Tibial nerve (tissue), 4 donors: Measurements from ENCODE around the gene PAFAH1B2. TPM values are rescaled to one million over a fixed set of nuclear protein-coding genes. Genes with fewer than 3 reads are reported as not detected.

Experiments
- DNase-seq, 2 donors: peaks; one replicate each; pipeline ENCODE4 v3.0.0-alpha.2; 2019; ENCODE audit warnings: low spot score in 2 of 2
- H3K27ac ChIP-seq, 4 donors: fragments of 200-600 bp; sonication (generic) in 3 of 4; one replicate each; pipeline ENCODE4 v1.5.1; 2017 to 2019; ENCODE audit warnings: mild to moderate bottlenecking in 1 of 4
- H3K27me3 ChIP-seq, 2 donors: fragments of 200-600 bp; sonication (generic) in 1 of 2; one replicate each; pipeline versions ENCODE4 v1.5.1 to v1.6.0; 2017 to 2019
- H3K36me3 ChIP-seq, 3 donors: fragments of 200-600 bp; sonication (generic); one replicate each; pipeline ENCODE4 v1.5.1; 2018 to 2019
- H3K4me1 ChIP-seq, 4 donors: fragments of 200-600 bp; sonication (generic) in 3 of 4; one replicate each; pipeline ENCODE4 v1.5.1; 2017 to 2019
- H3K4me3 ChIP-seq, 4 donors: fragments of 200-600 bp; sonication (generic) in 3 of 4; one replicate each; pipeline ENCODE4 v1.5.1; 2017 to 2019; ENCODE audit warnings: mild to moderate bottlenecking in 1 of 4, moderate library complexity in 1 of 4
- H3K9me3 ChIP-seq, 4 donors: fragments of 200-600 bp; sonication (generic) in 3 of 4; one replicate each; pipeline ENCODE4 v1.5.1; 2017 to 2019
- CTCF ChIP-seq, 5 experiments: fragments of 200-600 bp in 3 of 5; fragments of 450-650 bp in 2 of 5; sonication (generic) in 3 of 5; IDR thresholded peaks; one replicate each; pipeline ENCODE4 v1.5.1; 2016 to 2019; ENCODE audit warnings: antibody characterized with exemption in 5 of 5, mild to moderate bottlenecking in 3 of 5, moderate library complexity in 2 of 5
- EP300 ChIP-seq, 2 donors: sonication (generic); formaldehyde crosslinking; IDR thresholded peaks; one replicate each; pipeline ENCODE4 v1.6.1; 2017; ENCODE audit warnings: antibody characterized with exemption in 2 of 2, mild to moderate bottlenecking in 1 of 2
- POLR2A ChIP-seq, 2 donors: fragments of 450-650 bp; IDR thresholded peaks; one replicate each; pipeline ENCODE4 v1.6.1; 2017; ENCODE audit warnings: antibody characterized with exemption in 2 of 2, mild to moderate bottlenecking in 2 of 2, moderate library complexity in 2 of 2
- WGBS, 2 donors: methylation state at CpG; one replicate each; pipeline ENCODE4 v1.1.5; 2018; 5-methylcytosine and 5-hydroxymethylcytosine counted together
- total RNA-seq, 4 donors: library from RNA; depleted of rRNA; stranded (reverse); fragments of >200 nt; gene quantifications; one replicate each; pipeline ENCODE4 v1.1.0, GENCODE V29; 2016

Gene PAFAH1B2
- total RNA-seq, 4 donors from 2014 or later: 96.9 to 125 (median 109) TPM

GRCh38 chr11:117194267-117194666 lies 50.2 kb downstream of the PAFAH1B2 start:
- peaks cover 0 to 17% (median 13%) of the 10 kb centered on the region in 4 donors for H3K4me1 ChIP-seq
- DNase-seq: no peak
- TF ChIP-seq CTCF (IDR thresholded peaks at IDR 0.05): no peak
- no peak for TF ChIP-seq EP300 (IDR thresholded peaks at IDR 0.05)
- no peak for TF ChIP-seq POLR2A (IDR thresholded peaks at IDR 0.05)
- H3K4me3 ChIP-seq: no peak overlapping the region
- H3K9me3 ChIP-seq: no peaks in the 10 kb centered on the region
- no peak overlapping the region for H3K27ac ChIP-seq
- H3K36me3 ChIP-seq: peaks cover 0 to 85% (median 31%) of the 10 kb centered on the region in 3 donors
- H3K27me3 ChIP-seq: no peaks in the 10 kb centered on the region
- 82 to 86% methylated on average over 5 of the region's 5 CpGs for WGBS, 2 donors

- 82 to 84% methylated on average over 4 of the region's 4 CpGs for WGBS, 2 donors
- TF ChIP-seq POLR2A (IDR thresholded peaks at IDR 0.05): no peak
- Histone ChIP-seq H3K4me1 (peaks cover 0 to 22% (median 14%) of the 10 kb centered on the region in 4 donors), H3K9me3 (no peaks in the 10 kb centered on the region), H3K27ac (no peak overlapping the region), H3K4me3 (no peak overlapping the region), H3K36me3 (peaks cover 0 to 75% (median 25%) of the 10 kb centered on the region in 3 donors), H3K27me3 (no peaks in the 10 kb centered on the region)
- no peak for DNase-seq
Observed at GRCh38 chr11:117195258-117195657, 51.2 kb downstream of the PAFAH1B2 start.

GRCh38 chr11:117195761-117196160 lies 51.7 kb downstream of the PAFAH1B2 start:
- WGBS, 2 donors: 88 to 94% methylated on average over 19 of the region's 19 CpGs
- Histone ChIP-seq H3K27me3 (no peaks in the 10 kb centered on the region), H3K36me3 (peaks cover 0 to 75% (median 20%) of the 10 kb centered on the region in 3 donors), H3K4me3 (no peak overlapping the region), H3K4me1 (peaks cover 0 to 25% (median 14%) of the 10 kb centered on the region in 4 donors), H3K9me3 (no peaks in the 10 kb centered on the region), H3K27ac (no peak overlapping the region)
- DNase-seq: no peak
- no peak for TF ChIP-seq POLR2A (IDR thresholded peaks at IDR 0.05)
- no peak for TF ChIP-seq CTCF (IDR thresholded peaks at IDR 0.05)
- no peak for TF ChIP-seq EP300 (IDR thresholded peaks at IDR 0.05)

- 95 to 100% methylated on average over 5 to 7 of the region's 7 CpGs for WGBS, 2 donors
- H3K27ac ChIP-seq: peak overlapping the region in 2 of 4 donors; percentile 89 to 92
- H3K27me3 ChIP-seq: no peaks in the 10 kb centered on the region
- TF ChIP-seq EP300 (IDR thresholded peaks at IDR 0.05) (no peak), POLR2A (IDR thresholded peaks at IDR 0.05) (no peak), CTCF (IDR thresholded peaks at IDR 0.05) (no peak)
- no peak for DNase-seq
- no peak overlapping the region for H3K4me3 ChIP-seq
- H3K9me3 ChIP-seq: no peaks in the 10 kb centered on the region
- H3K36me3 ChIP-seq: peaks cover 0 to 67% (median 17%) of the 10 kb centered on the region in 3 donors
- H3K4me1 ChIP-seq: peaks cover 0 to 38% (median 14%) of the 10 kb centered on the region in 4 donors
Observed at GRCh38 chr11:117197006-117197405, 52.9 kb downstream of the PAFAH1B2 start.

- peak overlapping the region; percentile 80 to 92 (median 88) for H3K27ac ChIP-seq
- H3K36me3 ChIP-seq: peaks cover 0 to 67% (median 14%) of the 10 kb centered on the region in 3 donors
- no peak for DNase-seq
- H3K4me1 ChIP-seq: peaks cover 0 to 44% (median 17%) of the 10 kb centered on the region in 4 donors
- WGBS, 2 donors: 70 to 74% methylated on average over 17 of the region's 17 CpGs
- no peaks in the 10 kb centered on the region for H3K27me3 ChIP-seq
- no peak for TF ChIP-seq POLR2A (IDR thresholded peaks at IDR 0.05)
- no peak for TF ChIP-seq EP300 (IDR thresholded peaks at IDR 0.05)
- TF ChIP-seq CTCF (IDR thresholded peaks at IDR 0.05): peak in 4 of 5 experiments; percentile 24 to 50 (median 32)
- H3K9me3 ChIP-seq: no peaks in the 10 kb centered on the region
- peak overlapping the region in 2 of 4 donors; percentile 58 to 60 for H3K4me3 ChIP-seq
Observed at GRCh38 chr11:117197516-117198456, 53.7 kb downstream of the PAFAH1B2 start.
